ENCODE data around the gene EFNA1. TPM values are rescaled to one million over a fixed set of nuclear protein-coding genes. Genes with fewer than 3 reads are reported as not detected.

The EFNA1 gene
- total and polyA plus RNA-seq, 2 of the 8 experiments (the other 6 are each of a cell fraction or from before 2014, with no cell fraction given): 4.9 to 14.6 TPM

DNA sequence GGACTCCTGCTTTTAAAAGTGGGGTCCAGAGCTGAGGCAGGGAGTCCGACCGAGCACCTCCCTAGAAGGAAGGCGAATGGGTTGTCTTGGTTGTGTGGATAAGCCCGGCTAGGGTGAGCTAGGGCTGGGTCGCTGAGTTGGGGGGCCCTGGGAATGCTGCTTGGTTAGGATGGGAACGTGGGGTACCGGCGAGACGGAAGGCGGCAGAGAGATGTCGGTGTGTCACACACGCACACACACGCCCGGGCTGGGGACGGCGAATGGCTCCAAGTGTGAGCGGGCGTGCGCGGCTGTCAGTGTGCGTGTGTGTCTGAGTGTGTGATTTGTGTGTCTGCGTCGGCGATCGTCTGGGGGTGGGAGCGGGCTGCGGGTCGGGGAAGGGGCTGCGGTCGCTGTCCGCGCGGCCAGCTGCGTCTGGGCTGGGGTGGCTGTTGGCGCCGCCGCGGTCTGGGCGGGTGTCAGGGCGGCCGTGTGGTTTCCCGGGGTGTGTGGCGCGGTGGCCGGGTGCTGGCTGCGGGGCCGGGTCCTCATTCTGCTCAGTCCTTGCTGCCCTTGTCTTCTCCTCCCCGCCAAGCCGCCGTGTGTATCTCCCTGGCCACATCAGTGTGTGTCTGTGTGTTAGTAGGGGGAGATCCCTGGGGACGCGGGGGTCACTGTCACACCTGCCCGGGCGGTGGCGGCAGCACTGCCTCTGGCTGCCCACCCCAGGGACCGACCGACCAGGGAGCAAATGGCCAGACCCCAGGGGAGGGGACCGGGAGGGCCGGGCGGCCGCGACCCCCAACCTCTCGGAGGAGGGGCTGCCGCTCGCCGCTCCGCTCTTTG lies 48.0 kb upstream of the EFNA1 start:
- ChIA-PET CTCF (ENCODE audit: partially characterized antibody) (interaction anchor here (0.6 to 33.9 kb wide), 7 partner anchors 9 to 196 kb away, joined by 3 to 907 read pairs (median 6); partner anchors contain the start of genes ADAM15 and EFNA4), POLR2A (ENCODE audit: partially characterized antibody) (interaction anchor here (0.7 to 2.6 kb wide), 13 partner anchors 9 to 114 kb away, joined by 3 to 21 read pairs (median 4); partner anchors contain the start of genes ADAM15, EFNA4, SHC1 and SLC50A1)
- H2AFZ ChIP-seq (ENCODE audit: low read length): no peak overlapping the region
- no peaks in the 10 kb centered on the region for H3K36me3 ChIP-seq (ENCODE audit: control insufficient read depth in 2 of 4, insufficient read depth in 4 of 4, low read length in 3 of 4)
- H2BK5ac ChIP-seq (ENCODE audit: low read depth, low read length): no peak overlapping the region; the same call in 1 of the 2 replicates
- no peak overlapping the region for H2BK120ac ChIP-seq (replicated peaks; ENCODE audit: low read depth, low read length)
- H3K4ac ChIP-seq (replicated peaks; ENCODE audit: insufficient read length, low read depth, low read length): no peak overlapping the region
- 0 out of 2 replicates have a peak overlapping the region, but pooled peaks have one; percentile 48 for H2AK5ac ChIP-seq (ENCODE audit: low read depth, low read length)
- peak overlapping the region; percentile 61 for H4K8ac ChIP-seq (ENCODE audit: extremely low read depth, insufficient read depth, low read length)
- H3K9ac ChIP-seq (replicated peaks in 1 of 4; ENCODE audit: extremely low read depth in 1 of 4, low read depth in 3 of 4, low read length in 3 of 4): no peak overlapping the region
- no peak overlapping the region for H3K23ac ChIP-seq (ENCODE audit: insufficient read length)
- H3K4me3 ChIP-seq (ENCODE audit: extremely low read depth in 1 of 4, insufficient read depth in 2 of 4, low read depth in 3 of 4, low read length in 4 of 4): peak overlapping the region; percentile 57 to 77 (median 64)
- H3K4me2 ChIP-seq (ENCODE audit: insufficient read depth in 1 of 2, low read depth in 2 of 2, low read length in 2 of 2): peak overlapping the region; percentile 93 to 95
- H3K79me2 ChIP-seq (ENCODE audit: control insufficient read depth in 1 of 2, insufficient read depth in 2 of 2, low read length in 2 of 2): no peaks in the 10 kb centered on the region
- H4K5ac ChIP-seq (ENCODE audit: insufficient read length, low read depth, low read length): no peak overlapping the region
- no peaks in the 10 kb centered on the region for H3K9me3 ChIP-seq (ENCODE audit: insufficient read depth in 2 of 2, low read depth in 1 of 2, low read length in 1 of 2)
- H3K56ac ChIP-seq (replicated peaks; ENCODE audit: insufficient read length, low read depth, low read length): peak overlapping the region; percentile 37
- peaks cover 0 to 16% of the 10 kb centered on the region in 2 experiments for H4K20me1 ChIP-seq (replicated peaks in 1 of 2; ENCODE audit: control insufficient read depth in 1 of 2, insufficient read depth in 2 of 2, low read length in 2 of 2)
- DNase-seq (ENCODE audit: low read depth in 1 of 2, low spot score in 2 of 2) (peak in 1 of 2 experiments; percentile 68), FAIRE-seq (no peak)
- H3K79me1 ChIP-seq (ENCODE audit: low read depth, low read length): no peaks in the 10 kb centered on the region
- H2BK12ac ChIP-seq (ENCODE audit: low read depth, low read length): peak overlapping the region; percentile 39; the same call in 1 of the 2 replicates
- H4K91ac ChIP-seq (replicated peaks; ENCODE audit: insufficient read length, low read length): peak overlapping the region; percentile 3
- H2BK15ac ChIP-seq (ENCODE audit: low read length): peak overlapping the region; percentile 46; the same call in 1 of the 2 replicates
- peak overlapping the region; percentile 71 for H3K18ac ChIP-seq (ENCODE audit: extremely low read depth, low read length)
- no peak overlapping the region for H2BK20ac ChIP-seq (ENCODE audit: low read length)
- peaks cover 0 to 40% (median 19%) of the 10 kb centered on the region in 4 experiments; a peak in 6 of 7 replicates for H3K4me1 ChIP-seq (replicated peaks in 1 of 4; ENCODE audit: control insufficient read depth in 3 of 4, insufficient read depth in 4 of 4, low read length in 3 of 4)
- H3K27me3 ChIP-seq (replicated peaks in 1 of 4; ENCODE audit: control insufficient read depth in 3 of 4, extremely low read depth in 1 of 4, insufficient read depth in 3 of 4, low read length in 3 of 4): peaks cover 49 to 67% (median 64%) of the 10 kb centered on the region in 4 experiments
- WGBS, 2 experiments (ENCODE audit: extremely low coverage in 1 of 2, insufficient coverage in 1 of 2, insufficient read length in 1 of 2, insufficient replicate concordance in 2 of 2, low coverage in 1 of 2, low lambda C conversion rate in 2 of 2, missing lambda C conversion rate in 1 of 2): 4% methylated on average over 39 of the region's 67 CpGs; no CpG with 5 or more reads in 1 of the 2 experiments
- no peak overlapping the region for H3K27ac ChIP-seq (ENCODE audit: low read depth, low read length)
- H3K14ac ChIP-seq (ENCODE audit: insufficient read length): no peak overlapping the region
- peaks cover 16% of the 10 kb centered on the region; the same call in 1 of the 2 replicates for H3K23me2 ChIP-seq (ENCODE audit: low read depth, low read length)
- no peak for TF ChIP-seq POU5F1 (IDR thresholded peaks at IDR 0.05; ENCODE audit: low read depth, low read length)
- no peak for TF ChIP-seq JUND (IDR thresholded peaks at IDR 0.05; ENCODE audit: low read length)
- TF ChIP-seq PHF8 (conservative IDR thresholded peaks at IDR 0.05; ENCODE audit: low read depth, low read length): 0 out of 2 replicates have a peak, but pooled peaks have one; percentile 6
- peak; percentile 81 for TF ChIP-seq EZH2 (IDR thresholded peaks at IDR 0.05; ENCODE audit: low read depth, low read length, severe bottlenecking)
- 0 out of 4 replicates have a peak, but pooled peaks of 1 of the 2 experiments have one; percentile 16 for TF ChIP-seq HDAC2 (IDR thresholded peaks at IDR 0.05; ENCODE audit: borderline replicate concordance in 1 of 2, low read depth in 2 of 2, low read length in 2 of 2)
- peak; percentile 83 for TF ChIP-seq SUZ12 (IDR thresholded peaks at IDR 0.05; ENCODE audit: low read length)
- no peak for TF ChIP-seq CHD1 (IDR thresholded peaks at IDR 0.05; ENCODE audit: low read depth, low read length)
- peak in 1 of 2 experiments; percentile 45; a peak in 1 of 4 replicates for TF ChIP-seq SIN3A (conservative IDR thresholded peaks at IDR 0.05 in 1 of 2, IDR thresholded peaks at IDR 0.05 in 1 of 2; ENCODE audit: low read depth in 1 of 2, low read length in 2 of 2)
- TF ChIP-seq, protein P1, sequence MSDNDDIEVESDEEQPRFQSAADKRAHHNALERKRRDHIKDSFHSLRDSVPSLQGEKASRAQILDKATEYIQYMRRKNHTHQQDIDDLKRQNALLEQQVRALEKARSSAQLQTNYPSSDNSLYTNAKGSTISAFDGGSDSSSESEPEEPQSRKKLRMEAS (IDR thresholded peaks at IDR 0.05): 0 out of 2 replicates have a peak, but pooled peaks have one; percentile 4

All from H1 (cell line).